Measurements from ENCODE around the gene TUBA3C.

DNA sequence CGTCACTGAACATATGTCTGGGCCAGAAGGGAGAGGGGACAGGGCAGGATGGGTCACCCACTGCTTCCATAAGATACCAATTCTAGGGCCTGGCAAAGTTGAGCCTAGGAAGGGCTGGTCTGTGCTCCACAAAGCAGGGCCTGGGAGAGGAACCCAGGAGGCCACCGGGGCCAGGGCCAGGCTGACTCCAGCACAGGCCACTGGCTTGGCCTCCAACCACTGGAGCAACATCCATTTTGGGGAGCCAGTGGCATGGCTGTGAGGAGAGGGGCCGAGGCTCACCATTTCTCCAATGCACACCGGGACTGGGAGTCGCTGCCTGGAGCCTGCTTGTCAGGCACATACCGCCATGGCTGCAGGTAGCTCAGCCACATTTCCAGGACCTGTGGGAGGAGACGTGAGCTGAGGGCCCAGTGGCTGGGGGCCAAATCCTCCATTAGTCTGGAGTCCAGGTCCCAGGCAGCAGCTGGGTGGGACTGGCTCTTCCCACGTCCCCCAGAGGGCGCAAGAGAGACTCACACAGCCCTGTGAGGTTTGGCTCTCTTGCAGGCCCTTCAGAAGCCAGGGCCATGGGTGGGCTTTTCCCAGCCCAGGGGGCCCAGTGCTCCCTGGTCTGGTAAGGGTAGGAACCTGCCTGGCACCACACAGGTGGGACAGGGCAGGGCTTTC is 27.7 kb downstream of the TUBA3C start:
- no peak for TF ChIP-seq POLR2A (IDR thresholded peaks at IDR 0.05)
- TF ChIP-seq, protein P1, sequence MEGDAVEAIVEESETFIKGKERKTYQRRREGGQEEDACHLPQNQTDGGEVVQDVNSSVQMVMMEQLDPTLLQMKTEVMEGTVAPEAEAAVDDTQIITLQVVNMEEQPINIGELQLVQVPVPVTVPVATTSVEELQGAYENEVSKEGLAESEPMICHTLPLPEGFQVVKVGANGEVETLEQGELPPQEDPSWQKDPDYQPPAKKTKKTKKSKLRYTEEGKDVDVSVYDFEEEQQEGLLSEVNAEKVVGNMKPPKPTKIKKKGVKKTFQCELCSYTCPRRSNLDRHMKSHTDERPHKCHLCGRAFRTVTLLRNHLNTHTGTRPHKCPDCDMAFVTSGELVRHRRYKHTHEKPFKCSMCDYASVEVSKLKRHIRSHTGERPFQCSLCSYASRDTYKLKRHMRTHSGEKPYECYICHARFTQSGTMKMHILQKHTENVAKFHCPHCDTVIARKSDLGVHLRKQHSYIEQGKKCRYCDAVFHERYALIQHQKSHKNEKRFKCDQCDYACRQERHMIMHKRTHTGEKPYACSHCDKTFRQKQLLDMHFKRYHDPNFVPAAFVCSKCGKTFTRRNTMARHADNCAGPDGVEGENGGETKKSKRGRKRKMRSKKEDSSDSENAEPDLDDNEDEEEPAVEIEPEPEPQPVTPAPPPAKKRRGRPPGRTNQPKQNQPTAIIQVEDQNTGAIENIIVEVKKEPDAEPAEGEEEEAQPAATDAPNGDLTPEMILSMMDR (IDR thresholded peaks at IDR 0.05), result peak in 7 of 12 donors; percentile 12 to 24 (median 20)
